SK-N-MC (cell line): ENCODE measurements around the gene TEX14.
A peak's percentile ranks its signal among the peaks of the same experiment; 100 is the strongest.

Source experiments
- DNase-seq: peaks from one replicate; pipeline ENCODE4 v3.0.0-alpha.2; 2011; ENCODE audit warnings: low read depth, low spot score
- H3K27ac ChIP-seq: fragments of 200-600 bp; sonication (generic); 2 replicates; pipeline ENCODE4 v1.5.1; 2016; ENCODE audit warnings: mixed run types
- H3K36me3 ChIP-seq: fragments of 200-600 bp; sonication (generic); 2 replicates; pipeline ENCODE4 v1.6.1; 2017; ENCODE audit warnings: antibody characterized with exemption, low read length, mixed read lengths; ENCODE audit not compliant: insufficient read depth
- H3K4me3 ChIP-seq: fragments of 200-600 bp; sonication (generic); 2 replicates; pipeline ENCODE4 v1.5.1; 2016
- H3K9ac ChIP-seq: fragments of 200-600 bp; sonication (generic); 2 replicates; pipeline ENCODE4 v1.8.0; 2017; ENCODE audit warnings: mixed run types, mixed read lengths; ENCODE audit not compliant: insufficient read length
- H3K9me3 ChIP-seq: fragments of 200-600 bp; sonication (generic); 2 replicates; pipeline ENCODE4 v1.6.1; 2017; ENCODE audit warnings: low read depth, mild to moderate bottlenecking, antibody characterized with exemption, low read length, moderate library complexity, mixed read lengths
- EZH2 ChIP-seq: fragments of 200-600 bp; sonication (generic); IDR thresholded peaks from one replicate; pipeline ENCODE4 v1.6.1; 2017; ENCODE audit warnings: antibody characterized with exemption
- FOXP2 ChIP-seq: optimal IDR thresholded peaks from 2 replicates; pipeline ENCODE3; 2011; ENCODE audit warnings: mild to moderate bottlenecking, moderate library complexity; ENCODE audit not compliant: insufficient read depth; ENCODE audit errors: extremely low read length, control extremely low read depth
- POLR2AphosphoS5 ChIP-seq: IDR thresholded peaks from 2 replicates; pipeline ENCODE4 v1.6.1; 2012; ENCODE audit warnings: mild to moderate bottlenecking, low read depth, low read length, borderline replicate concordance

TEX14 gene

GRCh38 chr17:58691701-58692238 lies at the start of gene TEX14:
Gene TEX14 (minus strand): TSS chr17:58692045. CDS start chr17:58652001, 40,044 bp downstream.
- TF ChIP-seq EZH2 (no peak), POLR2AphosphoS5 (no peak), FOXP2 (no peak)
- no peak for DNase-seq

GRCh38 chr17:58741121-58741625 lies 49.3 kb upstream of the TEX14 start:
- no peaks in the 10 kb centered on the region for H3K36me3 ChIP-seq
- DNase-seq: no peak
- no peak overlapping the region for H3K4me3 ChIP-seq
- H3K27ac ChIP-seq: no peak overlapping the region
- H3K9ac ChIP-seq: no peak overlapping the region
- TF ChIP-seq FOXP2 (no peak), POLR2AphosphoS5 (no peak), EZH2 (no peak)
- no peaks in the 10 kb centered on the region for H3K9me3 ChIP-seq

More at GRCh38 chr17:58691701-58692238, at the start of gene TEX14:
- Histone ChIP-seq H3K27ac (peak within 1 kb of the TSS; percentile 88), H3K9me3 (no peaks in the 10 kb centered on the region), H3K4me3 (peak within 1 kb of the TSS; percentile 89), H3K9ac (peak within 1 kb of the TSS; percentile 87), H3K36me3 (peaks cover 11% of the 10 kb centered on the region)

- no peak overlapping the region for H3K4me3 ChIP-seq
- no peaks in the 10 kb centered on the region for H3K9me3 ChIP-seq
- no peak for TF ChIP-seq EZH2
- no peak for TF ChIP-seq FOXP2
- TF ChIP-seq POLR2AphosphoS5: no peak
- peaks cover 6% of the 10 kb centered on the region; the same call in 1 of the 2 replicates for H3K36me3 ChIP-seq
- DNase-seq: no peak
- 0 out of 2 replicates have a peak overlapping the region, but pooled peaks have one; percentile 16 for H3K27ac ChIP-seq
- no peak overlapping the region for H3K9ac ChIP-seq
These were observed 43.0 kb upstream of the TEX14 start for GRCh38 chr17:58734811-58735210.

- Histone ChIP-seq H3K9me3 (no peaks in the 10 kb centered on the region), H3K9ac (no peak overlapping the region), H3K27ac (no peak overlapping the region), H3K4me3 (no peak overlapping the region), H3K36me3 (peaks cover 6% of the 10 kb centered on the region; the same call in 1 of the 2 replicates)
- no peak for TF ChIP-seq FOXP2
- DNase-seq: no peak
These were observed 42.2 kb upstream of the TEX14 start for GRCh38 chr17:58734040-58734439.

GRCh38 chr17:58730937-58731336 lies 39.1 kb upstream of the TEX14 start:
- no peak overlapping the region for H3K9ac ChIP-seq
- H3K9me3 ChIP-seq: no peaks in the 10 kb centered on the region
- H3K4me3 ChIP-seq: no peak overlapping the region
- no peak for DNase-seq
- TF ChIP-seq FOXP2 (no peak), EZH2 (no peak), POLR2AphosphoS5 (no peak)
- H3K27ac ChIP-seq: no peak overlapping the region
- H3K36me3 ChIP-seq: peaks cover 6% of the 10 kb centered on the region; the same call in 1 of the 2 replicates

GRCh38 chr17:58728798-58729197 lies 37.0 kb upstream of the TEX14 start:
- no peak overlapping the region for H3K27ac ChIP-seq

GRCh38 chr17:58722696-58723095 lies 30.9 kb upstream of the TEX14 start:
- Histone ChIP-seq H3K4me3 (no peak overlapping the region), H3K36me3 (peaks cover 19% of the 10 kb centered on the region), H3K27ac (no peak overlapping the region), H3K9ac (no peak overlapping the region), H3K9me3 (no peaks in the 10 kb centered on the region)
- TF ChIP-seq POLR2AphosphoS5 (no peak), FOXP2 (no peak), EZH2 (no peak)
- DNase-seq: no peak

More at GRCh38 chr17:58728798-58729197, 37.0 kb upstream of the TEX14 start:
- no peak for TF ChIP-seq FOXP2
- TF ChIP-seq POLR2AphosphoS5: no peak
- TF ChIP-seq EZH2: no peak
- H3K9me3 ChIP-seq: no peaks in the 10 kb centered on the region
- no peak for DNase-seq
- H3K9ac ChIP-seq: no peak overlapping the region
- peaks cover 11% of the 10 kb centered on the region for H3K36me3 ChIP-seq
- no peak overlapping the region for H3K4me3 ChIP-seq

GRCh38 chr17:58722274-58722673 lies 30.4 kb upstream of the TEX14 start:
- DNase-seq: no peak
- H3K36me3 ChIP-seq: peaks cover 19% of the 10 kb centered on the region
- no peaks in the 10 kb centered on the region for H3K9me3 ChIP-seq
- TF ChIP-seq POLR2AphosphoS5: no peak
- TF ChIP-seq FOXP2: no peak
- TF ChIP-seq EZH2: no peak
- no peak overlapping the region for H3K27ac ChIP-seq
- no peak overlapping the region for H3K9ac ChIP-seq
- no peak overlapping the region for H3K4me3 ChIP-seq

- H3K9me3 ChIP-seq: no peaks in the 10 kb centered on the region
- peaks cover 27% of the 10 kb centered on the region for H3K36me3 ChIP-seq
- no peak overlapping the region for H3K27ac ChIP-seq
- H3K4me3 ChIP-seq: no peak overlapping the region
- H3K9ac ChIP-seq: no peak overlapping the region
- TF ChIP-seq POLR2AphosphoS5 (no peak), FOXP2 (no peak), EZH2 (no peak)
- peak; percentile 26 for DNase-seq
These were observed 19.2 kb upstream of the TEX14 start for GRCh38 chr17:58710948-58711552.
